Measurements from ENCODE around the gene KLHDC8A.

KLHDC8A gene

DNA sequence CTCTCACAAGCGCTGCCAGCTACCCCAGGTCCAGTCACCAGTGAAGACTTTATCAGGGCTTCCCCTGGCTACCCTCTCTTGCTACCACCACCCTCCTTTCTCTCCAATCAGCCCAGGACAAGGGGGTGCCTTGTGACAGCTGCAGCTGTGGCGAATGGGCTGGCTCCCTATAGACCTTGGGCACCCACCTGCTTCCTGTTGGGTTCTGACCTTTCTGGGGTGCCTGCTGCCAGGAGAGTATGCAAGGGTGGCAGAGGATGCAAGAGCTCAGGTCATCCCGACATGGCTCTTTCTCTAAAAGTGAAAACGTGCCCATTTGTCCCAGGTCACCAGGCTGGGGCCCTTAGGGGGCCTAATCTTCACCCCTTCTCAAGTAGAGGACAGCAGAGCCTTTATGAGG is 6.6 kb downstream of the KLHDC8A start:
- no peak overlapping the region for H3K4me3 ChIP-seq (ENCODE audit: low read depth, low read length)
- TF ChIP-seq, protein P1, sequence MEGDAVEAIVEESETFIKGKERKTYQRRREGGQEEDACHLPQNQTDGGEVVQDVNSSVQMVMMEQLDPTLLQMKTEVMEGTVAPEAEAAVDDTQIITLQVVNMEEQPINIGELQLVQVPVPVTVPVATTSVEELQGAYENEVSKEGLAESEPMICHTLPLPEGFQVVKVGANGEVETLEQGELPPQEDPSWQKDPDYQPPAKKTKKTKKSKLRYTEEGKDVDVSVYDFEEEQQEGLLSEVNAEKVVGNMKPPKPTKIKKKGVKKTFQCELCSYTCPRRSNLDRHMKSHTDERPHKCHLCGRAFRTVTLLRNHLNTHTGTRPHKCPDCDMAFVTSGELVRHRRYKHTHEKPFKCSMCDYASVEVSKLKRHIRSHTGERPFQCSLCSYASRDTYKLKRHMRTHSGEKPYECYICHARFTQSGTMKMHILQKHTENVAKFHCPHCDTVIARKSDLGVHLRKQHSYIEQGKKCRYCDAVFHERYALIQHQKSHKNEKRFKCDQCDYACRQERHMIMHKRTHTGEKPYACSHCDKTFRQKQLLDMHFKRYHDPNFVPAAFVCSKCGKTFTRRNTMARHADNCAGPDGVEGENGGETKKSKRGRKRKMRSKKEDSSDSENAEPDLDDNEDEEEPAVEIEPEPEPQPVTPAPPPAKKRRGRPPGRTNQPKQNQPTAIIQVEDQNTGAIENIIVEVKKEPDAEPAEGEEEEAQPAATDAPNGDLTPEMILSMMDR (IDR thresholded peaks at IDR 0.05; ENCODE audit: low read depth, low read length), result no peak

DNA sequence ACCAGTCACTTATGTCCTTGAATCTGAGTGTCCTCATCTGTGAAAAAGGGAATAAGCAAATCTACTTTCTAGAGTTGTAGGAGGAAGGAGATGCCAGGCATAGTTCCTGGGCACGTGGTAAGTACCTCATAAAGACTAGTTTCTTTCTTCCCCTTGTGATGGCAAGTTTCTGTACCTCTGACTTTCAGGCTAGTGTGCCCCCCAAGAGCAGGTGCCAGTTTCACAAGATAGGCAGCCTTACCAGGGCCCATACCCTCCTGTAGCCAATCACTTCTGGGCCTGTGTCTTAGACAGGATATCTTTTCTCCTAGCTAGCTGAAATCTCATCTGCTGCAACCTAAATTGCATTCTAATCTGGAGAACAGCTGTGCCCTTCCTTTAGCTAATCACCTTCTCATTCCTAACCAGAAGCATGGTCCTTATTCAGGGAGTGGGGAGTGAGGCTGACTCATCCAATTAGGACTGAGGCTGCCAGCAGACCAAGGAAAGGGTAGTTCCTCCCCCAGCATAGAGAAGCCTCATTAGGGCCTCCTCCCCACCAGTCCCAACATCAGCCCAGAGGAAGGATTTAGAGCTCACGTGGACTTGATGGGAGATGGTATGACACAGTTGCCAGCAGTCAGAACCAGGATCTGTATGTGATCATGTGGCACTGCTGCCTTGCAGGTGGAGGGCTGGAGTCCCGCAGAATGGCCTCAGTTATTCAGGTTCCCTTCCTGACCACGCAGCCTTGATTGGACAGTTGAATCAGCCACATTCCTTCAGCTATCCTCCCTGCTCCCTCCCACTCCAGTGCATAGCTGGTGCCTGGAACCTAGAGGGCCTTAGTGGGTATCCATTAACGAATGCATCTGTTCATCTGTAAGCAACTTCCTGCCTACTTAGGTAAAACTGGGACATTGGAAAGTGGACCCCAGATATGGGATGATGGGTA is 7.9 kb downstream of the KLHDC8A start:
- TF ChIP-seq, protein P1 (IDR thresholded peaks at IDR 0.05; ENCODE audit: low read depth, low read length), result no peak
- H3K4me3 ChIP-seq (ENCODE audit: low read depth, low read length), result no peak overlapping the region

DNA sequence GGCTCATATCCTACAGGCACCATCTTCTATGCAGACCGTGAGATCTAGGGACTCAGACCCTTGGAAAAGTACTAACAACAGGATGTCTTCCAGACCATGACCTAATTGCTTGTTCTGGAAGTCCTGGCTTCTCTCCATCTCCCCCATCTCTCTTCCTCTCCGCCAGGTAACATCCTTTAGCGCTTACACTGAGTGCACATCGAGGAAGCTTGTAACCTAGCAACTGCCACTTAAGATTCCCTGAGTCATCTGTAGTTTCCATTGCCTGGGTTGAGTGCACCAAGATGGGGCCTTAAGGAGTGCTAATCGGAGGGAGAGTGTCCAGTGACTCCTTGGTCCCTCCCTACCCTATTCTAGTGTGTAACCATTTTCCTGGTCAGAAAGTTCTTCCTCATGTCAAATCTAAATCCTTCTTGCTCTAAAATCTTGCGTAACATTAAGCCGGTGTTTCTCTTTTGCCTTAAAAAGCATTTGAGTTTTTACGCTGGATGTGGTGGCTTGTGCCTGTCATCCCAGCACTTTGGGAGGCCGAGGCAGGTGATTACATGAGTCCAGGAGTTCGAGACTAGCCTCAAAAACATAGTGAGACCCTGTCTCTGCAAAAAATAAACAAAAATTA is 9.7 kb downstream of the KLHDC8A start:
- no peak overlapping the region for H3K4me3 ChIP-seq (ENCODE audit: low read depth, low read length)
- TF ChIP-seq, protein P1 (IDR thresholded peaks at IDR 0.05; ENCODE audit: low read depth, low read length), result no peak

DNA sequence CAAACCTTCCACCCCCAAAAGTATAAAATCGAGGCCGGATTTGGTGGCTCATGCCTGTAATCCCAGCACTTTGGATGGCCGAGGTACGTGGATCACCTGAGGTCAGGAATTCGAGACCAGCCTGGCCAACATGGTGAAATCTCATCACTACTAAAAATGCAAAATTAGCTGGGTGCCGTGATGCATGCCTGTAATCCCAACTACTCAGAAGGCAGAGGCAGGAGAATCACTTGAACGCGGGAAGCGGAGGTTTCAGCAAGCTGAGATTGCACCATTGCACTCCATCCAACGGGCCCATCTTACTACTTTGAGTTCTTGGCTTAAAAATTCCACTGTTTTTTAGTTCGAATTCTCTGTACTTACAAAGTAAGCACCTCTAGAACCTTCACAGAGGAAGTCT is 11.0 kb downstream of the KLHDC8A start:
- H3K4me3 ChIP-seq (ENCODE audit: low read depth, low read length), result no peak overlapping the region
- TF ChIP-seq, protein P1 (IDR thresholded peaks at IDR 0.05; ENCODE audit: low read depth, low read length), result no peak

DNA sequence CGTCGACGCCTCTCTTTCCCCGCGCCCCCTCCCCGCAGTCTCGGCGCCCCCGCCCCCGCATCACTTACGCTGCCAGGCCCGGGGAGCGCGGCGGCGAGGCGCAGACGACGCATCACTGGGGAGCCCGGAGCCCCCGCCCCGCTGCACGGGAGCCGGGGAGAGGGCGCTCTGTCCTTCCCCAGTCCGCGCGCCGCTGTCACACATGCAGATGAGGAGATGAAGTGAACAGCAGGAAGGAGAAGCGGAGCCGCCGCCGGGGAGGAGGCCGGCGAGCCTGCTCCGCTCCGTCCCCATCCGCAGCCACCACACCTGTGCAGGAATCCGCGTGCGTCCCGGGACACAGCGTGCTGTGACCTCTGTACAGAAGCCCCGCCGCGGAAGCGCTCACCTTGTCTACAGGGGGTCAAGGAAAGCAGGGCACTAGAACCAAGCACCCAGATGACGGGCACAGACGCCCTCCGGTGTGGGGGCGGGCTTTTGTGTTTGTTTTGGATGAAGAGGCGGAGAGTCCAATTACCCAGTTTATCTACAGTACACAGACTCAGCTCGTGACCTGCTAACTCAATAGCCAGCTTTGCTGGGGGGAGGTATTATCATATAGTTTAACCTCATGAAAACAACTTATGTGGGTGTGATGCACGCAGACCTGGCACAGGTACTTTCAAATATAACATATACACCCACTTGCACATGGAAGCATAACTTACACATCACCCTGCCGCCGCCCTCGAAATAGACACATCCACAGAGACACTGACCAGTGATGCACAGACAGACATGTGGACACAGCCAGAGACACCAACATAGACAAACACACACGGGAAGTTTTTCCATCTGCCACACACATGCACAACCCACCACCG is 12.4 kb downstream of the KLHDC8A start:
- TF ChIP-seq, protein P1 (IDR thresholded peaks at IDR 0.05; ENCODE audit: low read depth, low read length), result no peak
- H3K4me3 ChIP-seq (ENCODE audit: low read depth, low read length), result no peak overlapping the region

DNA sequence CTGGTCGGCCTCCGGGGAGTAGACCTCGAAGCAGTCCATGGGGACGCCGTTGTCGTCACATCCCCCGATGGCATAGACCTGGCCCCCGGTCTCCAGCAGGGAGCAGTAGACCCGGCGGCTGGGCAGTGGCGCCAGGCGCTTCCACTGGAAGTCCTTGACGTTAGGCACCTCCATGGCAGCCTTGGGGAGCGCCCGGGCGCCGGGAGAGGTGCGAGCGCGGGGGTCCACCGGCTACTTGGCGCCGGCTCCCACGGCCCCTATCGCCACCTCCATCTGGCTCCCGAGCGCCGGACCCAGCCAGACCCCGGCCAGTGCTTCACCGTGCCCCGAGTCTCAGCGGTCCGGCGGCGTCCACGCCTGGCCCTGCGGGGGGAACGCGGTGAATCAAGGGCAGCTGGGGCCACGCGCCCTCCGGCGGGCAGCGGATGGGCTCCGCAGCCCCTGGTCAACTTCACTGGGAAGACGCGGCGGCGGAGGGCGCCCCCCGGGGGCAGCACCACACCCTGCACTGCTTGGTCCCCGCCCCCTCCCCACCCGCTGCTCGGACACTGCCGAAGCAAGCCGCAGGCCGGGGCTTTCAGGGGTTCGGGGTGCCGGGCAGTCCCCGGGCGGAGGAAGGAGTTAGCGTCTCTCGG is 13.2 kb downstream of the KLHDC8A start:
- TF ChIP-seq, protein P1 (IDR thresholded peaks at IDR 0.05; ENCODE audit: low read depth, low read length), result no peak
- H3K4me3 ChIP-seq (ENCODE audit: low read depth, low read length), result no peak overlapping the region

All from WI38 (cell line).